Cardiac fibroblast (primary cell): ENCODE data around the gene KHSRP.

Experiments used
- DNase-seq, 2 donors: peaks; one replicate each; pipeline versions ENCODE4 v3.0.0 to v3.0.0-alpha.2; 2010; ENCODE audit warnings: low read depth in 2 of 2
- H3K4me3 ChIP-seq, 2 donors: replicated peaks in 1 of 2; 1 replicate in 1 of 2; 2 replicates in 1 of 2; pipeline ENCODE4 v1.5.1; 2011; ENCODE audit warnings: low read depth in 2 of 2, low read length in 2 of 2, mild to moderate bottlenecking in 2 of 2, moderate library complexity in 1 of 2
- CTCF ChIP-seq: IDR thresholded peaks from one replicate; pipeline ENCODE4 v1.5.1; 2011; ENCODE audit warnings: low read depth, mild to moderate bottlenecking, low read length, inconsistent platforms

KHSRP gene

GRCh38 chr19:6417713-6418561 is 6.7 kb downstream of the KHSRP start:
- TF ChIP-seq CTCF = peak; percentile 42
- DNase-seq = peak; percentile 24 to 46
- H3K4me3 ChIP-seq = no peak overlapping the region

GRCh38 chr19:6416658-6417405 is 7.8 kb downstream of the KHSRP start:
- DNase-seq = no peak
- no peak overlapping the region for H3K4me3 ChIP-seq
- no peak for TF ChIP-seq CTCF

GRCh38 chr19:6415591-6416190 is 8.9 kb downstream of the KHSRP start:
- no peak for DNase-seq
- TF ChIP-seq CTCF = no peak

GRCh38 chr19:6414793-6415590 is 9.6 kb downstream of the KHSRP start:
- H3K4me3 ChIP-seq = no peak overlapping the region
- DNase-seq = no peak
- TF ChIP-seq CTCF = no peak

More at GRCh38 chr19:6415591-6416190, 8.9 kb downstream of the KHSRP start:
- no peak overlapping the region for H3K4me3 ChIP-seq

- no peak for DNase-seq
- no peak for TF ChIP-seq CTCF
- H3K4me3 ChIP-seq = no peak overlapping the region
These were observed 10.6 kb downstream of the KHSRP start for GRCh38 chr19:6413721-6414643.

- no peak overlapping the region for H3K4me3 ChIP-seq
- TF ChIP-seq CTCF = no peak
These were observed 11.3 kb downstream of the KHSRP start for GRCh38 chr19:6413291-6413690.

More at GRCh38 chr19:6413291-6413690, 11.3 kb downstream of the KHSRP start:
- DNase-seq = no peak
